Islet precursor cell (in vitro differentiated cells): ENCODE results near the gene OR6J1.
A peak's percentile ranks its signal among the peaks of the same experiment; 100 is the strongest.
"Not testable (repeated sequence)": the region's sequence is repeated elsewhere in the genome, so short reads cannot be mapped to it uniquely, and the experiment has no call there.

Source experiments
- DNase-seq: peaks from one replicate; pipeline ENCODE4 v3.0.0-alpha.2; 2018

The OR6J1 gene

DNA sequence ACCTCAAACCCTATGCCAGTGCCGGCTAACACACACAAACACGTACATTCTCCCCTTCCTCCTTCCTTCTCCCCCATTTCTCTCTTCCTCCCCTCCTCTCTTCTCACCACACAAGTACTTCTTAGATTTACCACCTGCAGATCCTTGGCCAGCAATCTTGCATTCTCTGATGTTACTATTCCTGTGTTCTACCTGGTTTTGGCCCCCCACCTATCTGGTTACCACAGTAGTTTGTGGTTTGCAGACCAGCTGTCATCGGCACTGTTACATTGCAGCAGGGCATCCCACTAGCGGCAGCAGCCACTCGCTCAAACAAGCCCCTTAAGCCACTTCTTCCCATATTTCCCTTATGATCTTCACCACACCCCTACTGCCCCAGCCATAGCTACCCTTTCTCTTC, 42.2 kb downstream of the OR6J1 start:
- no peak for DNase-seq

DNA sequence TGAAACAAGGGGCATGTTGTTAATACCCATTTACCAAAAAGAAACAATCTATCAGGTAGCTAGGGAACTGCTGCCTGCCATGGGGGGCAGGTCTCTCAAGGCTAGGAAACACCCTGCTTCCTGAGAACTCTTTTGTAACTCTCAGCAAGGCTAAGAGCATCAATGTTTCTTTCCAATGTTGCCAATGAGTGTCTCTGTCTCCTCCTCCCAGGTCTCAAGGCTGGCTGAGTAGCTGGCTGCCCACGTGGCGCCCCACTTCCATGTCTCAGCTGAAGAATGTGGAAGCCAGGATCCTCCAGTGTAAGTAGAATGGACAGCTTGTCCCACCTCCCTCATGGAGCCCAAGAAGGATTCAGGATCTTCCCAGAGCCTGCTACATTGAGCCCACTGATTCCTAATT, 42.7 kb downstream of the OR6J1 start:
- no peak for DNase-seq

DNA sequence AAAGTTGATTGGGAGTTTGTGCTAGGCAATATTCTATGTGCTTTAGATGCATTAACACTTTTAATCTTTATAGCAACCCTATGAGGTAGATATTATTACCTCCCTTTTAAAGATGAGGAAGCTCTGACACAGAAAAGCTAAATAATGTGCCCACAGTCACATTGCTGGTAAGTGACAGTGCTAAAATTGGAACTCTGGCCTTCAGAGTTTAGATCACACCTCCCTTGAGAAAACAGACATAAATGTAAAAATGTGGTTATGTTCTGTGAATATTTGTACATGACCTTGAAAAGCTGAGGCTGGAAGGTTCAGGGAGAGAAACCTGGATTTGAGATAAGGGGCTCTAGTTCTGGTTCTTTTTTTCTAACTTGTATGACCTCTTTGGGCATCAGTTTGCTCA, 44.1 kb downstream of the OR6J1 start:
- no peak for DNase-seq

DNA sequence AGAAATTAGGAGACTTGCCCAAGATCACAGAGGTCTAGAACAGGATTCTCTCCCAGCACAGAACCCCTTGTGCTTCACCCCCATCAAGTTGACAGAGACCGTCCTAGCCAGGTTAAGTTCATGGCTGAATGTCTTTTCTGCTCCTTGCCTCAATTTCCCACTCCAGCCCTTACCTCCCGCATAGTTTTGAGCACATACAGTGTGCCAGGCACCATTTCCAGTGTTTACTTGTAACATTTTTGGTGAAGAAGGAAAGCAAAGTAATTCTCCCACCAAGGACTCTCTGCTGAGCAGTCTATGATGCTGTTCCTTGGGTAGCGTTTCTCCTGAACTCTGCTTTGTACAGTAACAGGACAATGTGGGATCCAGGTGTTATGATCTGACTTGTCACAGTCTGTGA, 44.8 kb downstream of the OR6J1 start:
- no peak for DNase-seq

DNA sequence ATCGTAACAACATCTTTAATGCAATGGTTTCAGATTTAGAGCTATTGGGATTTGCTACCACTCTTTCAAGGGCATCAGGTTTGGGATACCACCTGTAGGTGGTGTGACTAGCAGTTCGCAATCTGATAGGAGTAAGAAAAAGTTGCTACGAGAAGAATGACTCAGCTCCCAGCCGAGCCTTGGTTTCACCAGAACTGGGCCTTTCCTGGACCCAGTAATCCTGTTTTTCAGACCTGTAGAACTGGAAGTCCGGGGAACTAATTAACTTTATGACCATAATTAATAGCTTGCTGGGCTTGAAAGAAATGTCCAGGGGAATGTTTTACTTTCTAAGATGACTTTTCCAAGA, 45.3 kb downstream of the OR6J1 start:
- peak; percentile 73 for DNase-seq

DNA sequence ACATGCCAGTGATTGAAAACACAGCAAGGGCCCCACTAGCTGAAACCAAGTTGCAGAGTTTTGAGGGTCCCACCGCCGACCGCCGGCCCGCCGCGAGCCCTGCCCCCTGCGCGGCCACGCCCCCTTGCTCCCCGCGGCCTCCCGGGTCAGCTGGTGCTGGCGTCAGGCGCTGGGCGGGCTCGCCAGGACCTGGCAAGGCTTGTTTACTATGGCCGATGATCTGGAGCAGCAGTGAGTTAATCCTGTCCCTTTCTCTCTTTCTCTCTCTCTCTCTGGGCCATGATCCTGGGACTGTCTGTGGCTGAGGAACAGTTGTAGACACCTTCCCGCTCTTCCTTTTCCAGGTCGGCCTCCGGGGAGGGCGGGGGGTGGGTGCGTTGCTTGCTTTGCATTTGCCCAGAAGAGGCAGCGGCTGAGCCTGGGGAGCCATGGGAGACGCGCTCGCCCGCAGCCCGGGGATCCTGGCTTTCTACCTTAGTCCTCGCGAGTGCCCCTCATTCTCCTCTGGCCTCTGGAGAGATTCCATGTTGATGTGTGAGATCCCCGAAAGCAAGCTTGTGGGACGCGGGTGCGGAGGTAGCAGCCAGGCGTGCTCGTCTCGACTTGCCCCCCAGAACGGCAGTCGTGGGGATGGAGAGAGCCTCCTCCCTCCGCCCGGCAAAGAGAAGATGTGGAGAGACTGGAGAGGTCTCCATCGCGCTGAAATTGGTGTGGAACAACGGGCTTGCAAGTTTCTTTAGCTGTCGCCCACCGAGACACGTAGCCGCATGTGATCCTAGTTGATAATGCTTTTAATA, 45.9 kb downstream of the OR6J1 start, which contains the start of gene ABHD4:
TSS of gene ABHD4 (plus strand) at position 202 of the 797 bp plus-strand sequence. CDS start at position 209, 7 bp downstream.
- DNase-seq, result peak; percentile 86

DNA sequence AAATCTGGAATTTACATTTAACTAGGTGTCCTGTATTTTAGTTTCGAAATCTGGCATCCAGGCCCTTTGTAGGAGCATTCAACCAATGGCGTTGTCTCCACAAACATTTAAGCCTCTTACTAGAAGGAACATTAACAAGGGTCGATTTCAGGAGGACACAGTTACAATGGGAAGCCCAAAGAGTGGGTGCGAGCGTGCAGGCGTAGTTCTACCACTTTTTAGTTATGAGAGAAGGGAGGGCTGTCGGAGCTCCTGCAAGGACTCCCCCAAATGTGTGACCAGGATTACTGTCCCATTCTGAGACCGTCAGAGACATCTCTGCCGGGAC, 46.4 kb downstream of the OR6J1 start:
- no peak for DNase-seq

DNA sequence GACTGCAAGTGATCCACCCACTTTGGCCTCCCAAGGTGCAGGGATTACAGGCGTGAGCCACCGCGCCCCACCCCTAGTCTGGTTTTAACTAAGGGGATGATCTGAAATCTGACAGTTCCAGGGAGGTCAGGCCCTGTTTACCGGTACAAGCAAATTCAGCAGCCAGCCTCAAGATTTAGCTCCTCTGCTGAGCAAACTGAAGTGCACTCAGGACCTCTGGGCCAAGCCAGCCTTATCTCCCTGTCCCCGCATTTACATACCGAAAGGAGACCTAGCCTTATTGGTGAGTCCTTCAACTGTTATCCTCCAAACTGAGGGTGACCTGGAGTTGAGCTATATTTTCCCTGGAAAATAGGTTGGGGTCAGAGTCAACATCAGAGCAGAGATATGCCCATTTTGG, 46.9 kb downstream of the OR6J1 start:
- DNase-seq, result no peak

DNA sequence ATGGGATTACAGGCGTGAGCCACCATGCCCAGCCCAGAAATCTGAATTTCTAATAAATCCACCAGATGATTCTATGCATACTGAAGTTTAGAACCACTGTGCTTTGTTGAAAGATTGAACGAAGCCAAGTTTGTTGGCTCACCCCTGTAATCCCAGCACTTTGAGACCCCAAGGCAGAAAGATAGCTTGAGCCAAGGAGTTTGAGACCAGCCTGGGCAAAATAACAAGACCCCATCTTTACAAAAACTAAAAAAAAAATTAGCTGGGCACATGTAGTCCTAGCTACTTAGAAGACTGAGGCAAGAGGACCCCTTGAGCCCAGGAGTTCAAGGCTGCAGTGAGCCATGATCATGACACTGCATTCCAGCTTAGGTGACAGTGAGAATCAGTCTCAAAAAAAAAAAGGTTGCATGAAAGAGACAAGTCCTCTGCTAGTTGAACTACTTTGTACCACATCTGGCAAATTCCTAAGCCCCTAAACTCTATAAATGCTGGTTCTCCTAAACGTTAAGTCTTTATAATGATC, 47.7 kb downstream of the OR6J1 start:
- no peak for DNase-seq

DNA sequence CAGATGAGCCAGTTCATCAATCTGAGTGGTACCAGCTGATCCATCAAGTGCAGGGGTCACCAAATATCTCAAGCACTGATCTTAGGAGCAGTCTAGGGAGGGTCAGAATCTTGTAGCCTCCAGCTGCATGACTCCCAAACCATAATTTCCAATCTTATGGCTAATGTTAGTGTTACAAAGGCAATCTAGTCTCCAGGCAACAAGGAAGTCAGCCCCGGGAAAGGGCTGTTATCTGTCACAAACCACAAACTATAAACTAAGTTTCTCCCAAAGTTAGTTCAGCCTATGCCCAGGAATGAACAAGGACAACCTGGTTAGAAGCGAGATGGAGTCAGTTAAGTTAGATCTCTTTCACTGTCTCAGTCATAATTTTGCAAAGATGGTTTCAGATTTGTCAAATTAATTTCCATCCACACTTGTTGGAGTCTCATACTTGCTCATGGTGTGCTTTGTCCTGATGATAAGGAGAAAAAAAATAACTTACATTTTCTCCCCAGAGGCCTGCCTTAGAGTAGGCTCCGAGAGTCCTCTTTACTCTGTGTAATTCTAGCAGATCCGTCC, 49.9 kb downstream of the OR6J1 start:
- no peak for DNase-seq

DNA sequence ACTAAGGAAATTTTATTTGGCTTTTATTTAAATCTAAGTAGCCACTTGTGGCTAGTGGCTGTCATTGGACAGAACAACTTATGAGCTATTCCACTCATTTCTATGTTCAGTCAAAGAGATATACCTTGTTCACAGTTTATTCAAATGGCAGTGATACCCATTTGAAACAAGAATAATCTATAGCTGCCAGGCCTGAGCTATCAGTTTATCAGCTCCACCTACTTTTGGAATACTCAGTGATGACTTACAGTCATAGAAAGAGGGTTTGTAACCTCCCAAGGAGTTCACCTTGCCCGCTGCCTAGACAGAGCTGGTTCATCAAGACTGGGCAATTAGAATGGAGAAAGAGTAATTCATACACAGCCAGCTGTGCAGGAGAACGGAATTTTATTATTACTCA, 50.6 kb downstream of the OR6J1 start:
- DNase-seq, result no peak

DNA sequence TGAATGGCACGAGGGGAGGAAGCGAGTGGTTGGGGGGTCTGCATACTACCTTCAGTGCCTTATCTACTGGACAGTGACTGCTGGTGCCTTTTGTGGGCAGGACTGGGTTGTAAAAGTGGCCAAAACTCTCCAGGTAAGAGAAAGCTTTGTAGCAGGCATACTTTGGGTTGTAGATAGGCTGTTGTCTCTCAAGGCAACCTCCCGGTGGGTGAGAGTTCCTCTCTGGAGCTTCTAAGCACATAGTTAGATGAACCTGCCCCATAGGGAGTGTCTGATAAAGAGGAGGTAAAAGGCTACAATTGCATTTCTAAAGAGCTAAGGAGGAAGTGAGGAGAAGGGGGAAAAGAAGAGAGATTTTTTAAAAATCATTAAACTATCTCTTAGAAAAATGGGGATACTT, 51.0 kb downstream of the OR6J1 start:
- no peak for DNase-seq

DNA sequence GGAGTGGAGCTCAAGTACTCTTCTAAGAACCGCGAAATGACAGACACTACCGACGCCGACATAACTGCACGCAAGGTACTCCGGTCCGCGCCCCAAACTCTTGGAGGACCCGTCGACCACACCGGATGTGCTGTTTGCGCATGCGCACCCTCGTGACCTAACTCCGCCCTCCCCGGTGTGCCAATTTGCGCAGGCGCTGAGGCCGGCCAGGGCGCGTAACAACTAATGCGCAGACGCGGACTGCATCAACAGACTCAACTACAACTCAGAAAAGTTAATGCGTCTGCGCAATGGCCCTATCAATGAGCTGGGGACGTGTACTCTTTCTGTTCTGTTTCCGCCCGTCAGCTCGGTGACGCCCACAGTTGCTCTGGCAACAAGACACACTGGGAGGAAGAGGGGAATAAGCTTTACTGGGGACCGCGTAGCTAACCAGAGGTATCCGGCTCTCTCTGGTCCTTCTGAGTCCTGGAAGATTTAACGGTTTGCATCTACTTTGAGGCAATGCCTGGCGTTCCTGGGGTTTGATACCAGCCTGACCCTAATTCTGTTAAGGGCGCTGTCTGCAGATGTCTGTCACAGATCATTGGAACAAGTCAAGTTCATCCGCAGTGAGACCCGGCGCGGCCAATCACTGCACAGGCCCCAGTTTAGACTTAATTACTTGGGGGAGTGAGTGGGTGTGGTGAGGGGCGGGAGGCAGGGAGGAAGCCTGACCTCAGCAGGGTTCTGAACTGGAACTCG, 54.9 kb downstream of the OR6J1 start, which contains the start of gene DAD1:
TSS of gene DAD1 (minus strand) at position 129 of the 744 bp plus-strand sequence. CDS start at position 62, 67 bp downstream.
- DNase-seq, result peak; percentile 99

DNA sequence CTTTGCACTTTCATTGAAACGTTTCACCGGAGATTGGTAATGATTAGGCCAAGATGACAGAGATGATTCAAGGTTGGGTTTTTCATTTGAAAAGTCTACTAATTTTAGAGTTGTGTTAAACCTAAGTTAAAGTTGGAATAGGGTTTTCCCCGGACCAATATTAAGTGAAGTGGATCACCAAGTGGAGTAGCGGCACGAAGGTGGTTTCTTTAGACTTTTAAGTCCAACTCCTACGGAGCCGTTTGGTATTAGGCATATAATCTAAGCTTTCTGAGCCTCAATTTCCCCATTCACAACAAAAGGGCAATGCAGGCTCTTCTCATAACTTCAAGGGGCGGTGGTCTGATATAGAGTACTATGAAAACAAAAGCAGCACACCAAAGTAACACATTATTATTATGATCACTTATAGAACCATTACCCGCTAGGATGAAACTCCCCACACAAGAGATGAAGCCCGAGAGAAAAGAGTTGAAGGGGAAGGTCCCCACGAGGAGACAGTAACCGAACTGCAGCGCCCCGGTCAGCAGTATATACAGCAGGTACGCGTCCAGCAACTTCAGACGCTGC, 55.5 kb downstream of the OR6J1 start:
- no peak for DNase-seq

DNA sequence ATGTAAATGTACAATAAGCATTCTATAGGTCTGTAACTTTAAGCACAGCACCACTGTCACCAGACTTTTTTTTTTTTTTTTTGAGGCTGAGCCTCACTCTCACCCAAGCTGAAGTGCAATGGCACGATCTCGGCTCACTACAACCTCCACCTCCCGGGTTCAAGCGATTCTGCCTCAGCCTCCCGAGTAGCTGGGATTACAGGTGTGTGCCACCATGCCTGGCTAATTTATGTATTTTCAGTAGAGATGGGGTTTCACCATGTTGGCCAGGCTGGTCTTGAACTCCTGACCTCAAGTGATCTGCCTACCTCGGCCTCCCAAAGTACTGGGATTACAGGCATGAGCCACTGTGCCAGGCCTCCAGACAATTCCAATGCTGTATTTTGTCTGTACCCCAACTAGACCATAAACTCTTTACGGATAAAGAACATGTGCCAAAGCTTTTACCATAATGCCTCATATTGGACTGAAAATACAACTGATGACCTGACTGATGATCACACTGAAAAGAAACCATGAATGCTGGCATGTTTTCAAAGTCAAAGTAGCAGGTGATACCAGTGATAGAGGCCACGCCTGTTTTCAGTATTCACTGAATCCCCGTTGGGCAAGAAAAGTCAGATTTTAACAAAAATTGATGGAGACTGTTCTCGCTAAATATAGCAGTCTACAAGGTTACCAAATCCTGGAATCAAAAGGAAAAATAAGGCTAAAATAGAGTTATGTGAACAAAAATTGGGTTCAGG, 56.3 kb downstream of the OR6J1 start:
- DNase-seq, result not testable (repeated sequence)

DNA sequence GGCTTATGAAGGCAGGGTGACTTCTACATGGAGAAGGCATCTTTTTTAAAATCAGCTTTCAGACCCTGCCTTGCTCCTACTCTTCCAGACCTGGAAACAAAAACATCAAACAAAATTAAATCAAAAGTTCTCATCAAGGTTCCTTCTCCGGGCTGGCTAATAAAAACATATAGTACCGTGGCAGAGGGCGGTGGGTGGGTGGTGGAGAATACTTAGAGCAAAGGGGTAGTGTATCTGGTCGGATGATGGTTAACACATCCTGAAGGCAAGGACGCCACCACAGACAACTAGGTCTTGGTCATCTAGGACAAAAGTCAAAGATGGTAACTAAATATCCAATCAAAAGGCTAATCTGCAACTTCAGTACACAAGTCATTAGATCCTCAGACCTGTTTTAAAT, 56.9 kb downstream of the OR6J1 start:
- no peak for DNase-seq

DNA sequence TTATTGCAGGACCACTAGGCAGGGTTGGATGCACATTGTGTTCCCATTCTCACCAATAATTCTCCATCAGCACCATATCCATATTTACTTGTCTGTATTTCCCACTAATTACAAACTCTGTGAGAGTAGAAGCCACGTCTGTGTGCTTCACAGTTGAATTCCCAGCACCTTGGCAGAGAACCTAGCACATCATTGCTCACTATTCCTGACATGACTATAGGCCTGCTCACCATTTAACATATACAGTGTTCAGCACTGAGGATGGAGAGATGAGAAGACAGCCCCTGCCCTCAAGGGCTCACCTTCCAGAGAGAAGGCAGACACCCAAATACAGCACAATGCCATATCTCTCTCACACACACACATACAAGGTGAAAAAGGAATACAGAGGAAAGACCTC, 60.2 kb downstream of the OR6J1 start:
- no peak for DNase-seq
